GM12878 (cell line): Measurements from ENCODE around the gene PLAAT5. TPM values are rescaled to one million over a fixed set of nuclear protein-coding genes. Genes with fewer than 3 reads are reported as not detected.

ENCODE experiments used
- CEBPB ChIP-seq, 2 experiments: fragments of 150-350 bp in 1 of 2; IDR thresholded peaks; 2 replicates each; pipeline ENCODE4 v1.6.1; 2012 to 2014; ENCODE audit warnings: low read depth in 2 of 2, low read length in 2 of 2, borderline replicate concordance in 1 of 2, inconsistent platforms in 1 of 2
- CHD4 ChIP-seq: fragments of 200-600 bp; sonication (generic); IDR thresholded peaks from 2 replicates; pipeline ENCODE4 v1.6.1; 2016; ENCODE audit warnings: mild to moderate bottlenecking
- CTCF ChIP-seq, 3 experiments: IDR thresholded peaks in 2 of 3; conservative IDR thresholded peaks in 1 of 3; 2 replicates each; pipeline ENCODE4 v1.5.1; 2011; ENCODE audit warnings: low read depth in 3 of 3, low read length in 3 of 3, mild to moderate bottlenecking in 3 of 3, control low read depth in 2 of 3, moderate library complexity in 2 of 3, inconsistent platforms in 1 of 3, mixed read lengths in 1 of 3; ENCODE audit not compliant: control insufficient read depth in 2 of 3, insufficient read depth in 1 of 3; ENCODE audit errors: extremely low read depth in 1 of 3
- ELK1 ChIP-seq: IDR thresholded peaks from 2 replicates; pipeline ENCODE4 v1.6.1; 2012; ENCODE audit warnings: low read depth, low read length, improper control_type of control experiment
- EP300 ChIP-seq, 2 experiments: fragments of 150-350 bp in 1 of 2; IDR thresholded peaks; 2 replicates each; pipeline ENCODE4 v1.6.1; 2011 to 2012; ENCODE audit warnings: low read depth in 2 of 2, low read length in 2 of 2, borderline replicate concordance in 1 of 2, improper control_type of control experiment in 1 of 2, inconsistent platforms in 1 of 2; ENCODE audit not compliant: control insufficient read depth in 1 of 2
- HDAC6 ChIP-seq: fragments of 200-600 bp; sonication (generic); IDR thresholded peaks from one replicate; pipeline ENCODE4 v1.8.0; 2017; ENCODE audit warnings: antibody characterized with exemption; ENCODE audit not compliant: unreplicated experiment
- KLF5 ChIP-seq: fragments of 450-650 bp; IDR thresholded peaks from 2 replicates; pipeline ENCODE4 v1.6.1; 2014; ENCODE audit warnings: mild to moderate bottlenecking; ENCODE audit not compliant: partially characterized antibody
- MLLT1 ChIP-seq: fragments of 450-650 bp; IDR thresholded peaks from 2 replicates; pipeline ENCODE4 v1.6.1; 2016; ENCODE audit warnings: mild to moderate bottlenecking
- MTA3 ChIP-seq: IDR thresholded peaks from 2 replicates; pipeline ENCODE4 v1.6.1; 2012; ENCODE audit warnings: low read length, inconsistent platforms, borderline replicate concordance
- NFIC ChIP-seq: IDR thresholded peaks from 2 replicates; pipeline ENCODE4 v1.6.1; 2012; ENCODE audit warnings: low read depth, mild to moderate bottlenecking, inconsistent platforms, low read length, moderate library complexity
- NR2F1 ChIP-seq: fragments of 450-650 bp; conservative IDR thresholded peaks from 2 replicates; pipeline ENCODE4 v1.6.1; 2017; ENCODE audit warnings: mild to moderate bottlenecking
- POU2F2 ChIP-seq: IDR thresholded peaks from 3 replicates; pipeline ENCODE4 v1.6.1; 2011; ENCODE audit warnings: low read depth, mild to moderate bottlenecking, low read length, borderline replicate concordance
- RBBP5 ChIP-seq: fragments of 200-600 bp; sonication (generic); conservative IDR thresholded peaks from 2 replicates; pipeline ENCODE4 v1.6.1; 2016
- SIX5 ChIP-seq: IDR thresholded peaks from 2 replicates; pipeline ENCODE4 v1.6.1; 2011; ENCODE audit warnings: mild to moderate bottlenecking, low read depth, low read length, moderate library complexity; ENCODE audit not compliant: severe bottlenecking
- SKIL ChIP-seq: fragments of 450-650 bp; IDR thresholded peaks from 2 replicates; pipeline ENCODE4 v1.6.1; 2017; ENCODE audit warnings: mild to moderate bottlenecking, low read depth, inconsistent platforms; ENCODE audit not compliant: poor library complexity, severe bottlenecking
- TAF1 ChIP-seq: IDR thresholded peaks from 2 replicates; pipeline ENCODE4 v1.6.1; 2011; ENCODE audit warnings: mild to moderate bottlenecking, low read depth, low read length, borderline replicate concordance
- YY1 ChIP-seq: IDR thresholded peaks from 2 replicates; pipeline ENCODE4 v1.6.1; 2011; ENCODE audit warnings: low read depth, mild to moderate bottlenecking, low read length
- ZBTB33 ChIP-seq: fragments of 450-650 bp; IDR thresholded peaks from 2 replicates; pipeline ENCODE4 v1.6.1; 2017; ENCODE audit warnings: mild to moderate bottlenecking
- polyA plus RNA-seq, 11 experiments: library from polyadenylated mRNA; depleted of rRNA in 4 of 11; unstranded in 6 of 11; stranded (reverse) in 5 of 11; fragments of >200 nt; fragmentation: Nextera tagmentation in 4 of 11; fragmentation: Illumina TruSeq in 1 of 11; extraction: Ambion mirVana in 4 of 11; extraction: Trizol in 1 of 11; gene quantifications; 1 replicate in 1 of 11; 2 replicates in 10 of 11; pipeline versions ENCODE4 v1.2.1 to v1.2.3, GENCODE V29; 2011 to 2016; ENCODE audit warnings: inconsistent platforms in 2 of 11, missing spikeins in 2 of 11, low read depth in 1 of 11
- total RNA-seq, 4 experiments: library from RNA; depleted of rRNA in 3 of 4; stranded (reverse); fragments of >200 nt in 3 of 4; fragmentation: Illumina TruSeq in 1 of 4; extraction: Trizol in 1 of 4; gene quantifications; 2 replicates each; pipeline versions ENCODE4 v1.2.1 to v1.2.3, GENCODE V29; 2013 to 2021
- TF ChIP-seq, protein P1 (sequence below): IDR thresholded peaks from 2 replicates; pipeline ENCODE4 v1.6.1; 2011; ENCODE audit warnings: low read depth, low read length, improper control_type of control experiment, borderline replicate concordance

PLAAT5 gene
- total and polyA plus RNA-seq, 10 of the 15 experiments (the other 5 are each of a cell fraction or from before 2014, with no cell fraction given): not detected

DNA sequence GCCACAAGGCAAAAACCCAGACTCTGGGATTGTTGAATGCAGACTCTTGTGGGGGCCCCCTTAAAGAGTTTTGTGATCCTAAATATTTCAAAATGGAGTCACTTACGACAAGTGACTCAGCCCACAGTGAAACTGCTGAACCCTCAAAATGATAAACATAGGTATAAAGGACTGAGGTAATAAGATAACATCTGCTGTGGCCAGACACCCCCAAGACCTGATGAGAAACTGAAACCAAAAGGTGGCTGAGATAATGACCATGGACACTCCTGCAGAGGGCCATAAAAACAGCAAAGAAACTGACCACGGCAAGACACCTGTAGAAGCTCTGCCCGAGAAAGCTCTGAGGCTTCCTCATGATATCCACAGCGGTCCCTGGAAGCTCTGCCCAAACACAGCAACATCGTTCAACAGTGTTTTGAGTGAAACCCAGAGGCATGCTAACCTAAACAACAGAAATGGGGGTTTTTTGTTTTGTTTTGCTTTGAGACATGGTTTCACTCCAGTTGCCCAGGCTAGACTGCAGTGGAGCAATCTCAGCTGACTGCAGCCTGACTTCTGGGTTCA lies 44.0 kb upstream of the PLAAT5 start (continued):
- peak; percentile 44 for TF ChIP-seq SKIL
- TF ChIP-seq MTA3: no peak
- TF ChIP-seq CEBPB (IDR thresholded peaks at IDR 0.05; ENCODE audit: borderline replicate concordance in 1 of 2, low read depth in 2 of 2, low read length in 2 of 2): no peak
- no peak for TF ChIP-seq POU2F2
- no peak for TF ChIP-seq RBBP5
- no peak for TF ChIP-seq CTCF (IDR thresholded peaks at IDR 0.05 in 2 of 3, conservative IDR thresholded peaks at IDR 0.05 in 1 of 3; ENCODE audit: control insufficient read depth in 2 of 3, extremely low read depth in 1 of 3, insufficient read depth in 1 of 3, low read depth in 3 of 3, low read length in 3 of 3)
- no peak; the same call in 1 of the 2 replicates for TF ChIP-seq MLLT1
- no peak for TF ChIP-seq ZBTB33
- no peak for TF ChIP-seq HDAC6
- peak in 1 of 2 experiments; percentile 32; a peak in 2 of 4 replicates for TF ChIP-seq EP300 (IDR thresholded peaks at IDR 0.05; ENCODE audit: borderline replicate concordance in 1 of 2, control insufficient read depth in 1 of 2, low read depth in 2 of 2, low read length in 2 of 2)
- no peak for TF ChIP-seq SIX5
- TF ChIP-seq KLF5: no peak
- TF ChIP-seq NR2F1: peak; percentile 28; the same call in 1 of the 2 replicates
- TF ChIP-seq TAF1: no peak
- TF ChIP-seq, protein P1, sequence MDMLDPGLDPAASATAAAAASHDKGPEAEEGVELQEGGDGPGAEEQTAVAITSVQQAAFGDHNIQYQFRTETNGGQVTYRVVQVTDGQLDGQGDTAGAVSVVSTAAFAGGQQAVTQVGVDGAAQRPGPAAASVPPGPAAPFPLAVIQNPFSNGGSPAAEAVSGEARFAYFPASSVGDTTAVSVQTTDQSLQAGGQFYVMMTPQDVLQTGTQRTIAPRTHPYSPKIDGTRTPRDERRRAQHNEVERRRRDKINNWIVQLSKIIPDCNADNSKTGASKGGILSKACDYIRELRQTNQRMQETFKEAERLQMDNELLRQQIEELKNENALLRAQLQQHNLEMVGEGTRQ: no peak
- peak; percentile 78 for TF ChIP-seq YY1
- TF ChIP-seq ELK1: no peak
- peak; percentile 59 for TF ChIP-seq NFIC
- no peak for TF ChIP-seq CHD4
